Liver (tissue), 9 donors: ENCODE measurements around the gene GPR37. TPM values are rescaled to one million over a fixed set of nuclear protein-coding genes. Genes with fewer than 3 reads are reported as not detected.

Source experiments
- DNase-seq: peaks from one replicate; pipeline ENCODE4 v3.0.0-alpha.2; 2017; ENCODE audit warnings: low spot score
- H3K27ac ChIP-seq, 2 donors: one replicate each; pipeline ENCODE4 v1.7.0; 2013; ENCODE audit warnings: inconsistent platforms in 2 of 2, low read length in 2 of 2, control low read depth in 1 of 2, low read depth in 1 of 2, mild to moderate bottlenecking in 1 of 2
- H3K27me3 ChIP-seq, 4 donors: one replicate each; pipeline versions ENCODE4 v1.6.1 to v1.7.0; 2013; ENCODE audit warnings: low read length in 3 of 4, inconsistent platforms in 1 of 4, mild to moderate bottlenecking in 1 of 4, moderate library complexity in 1 of 4; ENCODE audit not compliant: control insufficient read depth in 4 of 4, insufficient read depth in 4 of 4
- H3K36me3 ChIP-seq, 4 donors: one replicate each; pipeline versions ENCODE4 v1.6.1 to v1.7.0; 2013; ENCODE audit warnings: low read length in 3 of 4, mild to moderate bottlenecking in 3 of 4, low read depth in 1 of 4, moderate library complexity in 1 of 4; ENCODE audit not compliant: control insufficient read depth in 4 of 4, insufficient read depth in 3 of 4
- H3K4me1 ChIP-seq, 4 donors: one replicate each; pipeline versions ENCODE4 v1.6.1 to v1.7.0; 2013; ENCODE audit warnings: low read length in 3 of 4, mild to moderate bottlenecking in 3 of 4, moderate library complexity in 1 of 4; ENCODE audit not compliant: control insufficient read depth in 4 of 4, insufficient read depth in 4 of 4
- H3K4me3 ChIP-seq, 3 donors: one replicate each; pipeline versions ENCODE4 v1.6.1 to v1.7.0; 2013; ENCODE audit warnings: low read length in 3 of 3, control low read depth in 1 of 3, low read depth in 1 of 3, mild to moderate bottlenecking in 1 of 3
- H3K9ac ChIP-seq, 2 donors: one replicate each; pipeline ENCODE4 v1.7.0; 2013; ENCODE audit warnings: low read length in 2 of 2, mild to moderate bottlenecking in 2 of 2, moderate library complexity in 2 of 2, control low read depth in 1 of 2, low read depth in 1 of 2
- H3K9me3 ChIP-seq, 4 donors: one replicate each; pipeline versions ENCODE4 v1.6.1 to v1.7.0; 2013; ENCODE audit warnings: low read length in 3 of 4; ENCODE audit not compliant: control insufficient read depth in 4 of 4
- EGR1 ChIP-seq, 2 donors: IDR thresholded peaks; 2 replicates each; pipeline ENCODE4 v1.6.1; 2016 to 2018; ENCODE audit warnings: antibody characterized with exemption in 2 of 2, low read depth in 2 of 2
- FOXA1 ChIP-seq: IDR thresholded peaks from 2 replicates; pipeline ENCODE4 v1.6.1; 2016; ENCODE audit warnings: antibody characterized with exemption
- FOXA2 ChIP-seq: IDR thresholded peaks from 2 replicates; pipeline ENCODE4 v1.6.1; 2016; ENCODE audit warnings: antibody characterized with exemption
- GABPA ChIP-seq, 2 donors: IDR thresholded peaks in 1 of 2; conservative IDR thresholded peaks in 1 of 2; 2 replicates each; pipeline ENCODE4 v1.6.1; 2016; ENCODE audit warnings: antibody characterized with exemption in 2 of 2, mild to moderate bottlenecking in 1 of 2, moderate library complexity in 1 of 2
- HNF4A ChIP-seq, 2 donors: conservative IDR thresholded peaks; 2 replicates each; pipeline ENCODE4 v1.6.1; 2016; ENCODE audit warnings: antibody characterized with exemption in 2 of 2, mild to moderate bottlenecking in 2 of 2
- HNF4G ChIP-seq: IDR thresholded peaks from 2 replicates; pipeline ENCODE4 v1.6.1; 2016; ENCODE audit warnings: antibody characterized with exemption
- JUND ChIP-seq, 2 donors: IDR thresholded peaks; 2 replicates each; pipeline ENCODE4 v1.6.1; 2016; ENCODE audit warnings: antibody characterized with exemption in 2 of 2
- NR2F2 ChIP-seq: IDR thresholded peaks from 2 replicates; pipeline ENCODE4 v1.6.1; 2016; ENCODE audit warnings: antibody characterized with exemption
- RAD21 ChIP-seq, 2 donors: IDR thresholded peaks; 2 replicates each; pipeline ENCODE4 v1.6.1; 2016; ENCODE audit warnings: antibody characterized with exemption in 2 of 2, mild to moderate bottlenecking in 2 of 2
- RXRA ChIP-seq, 2 donors: IDR thresholded peaks; 2 replicates each; pipeline ENCODE4 v1.6.1; 2017 to 2018; ENCODE audit warnings: antibody characterized with exemption in 2 of 2, mild to moderate bottlenecking in 1 of 2
- SP1 ChIP-seq: IDR thresholded peaks from 2 replicates; pipeline ENCODE4 v1.6.1; 2018; ENCODE audit warnings: antibody characterized with exemption, mild to moderate bottlenecking
- TAF1 ChIP-seq: conservative IDR thresholded peaks from 2 replicates; pipeline ENCODE4 v1.6.1; 2016; ENCODE audit warnings: antibody characterized with exemption, mild to moderate bottlenecking
- YY1 ChIP-seq: IDR thresholded peaks from 2 replicates; pipeline ENCODE4 v1.6.1; 2016; ENCODE audit warnings: antibody characterized with exemption, mild to moderate bottlenecking
- WGBS: extraction: QIAGEN DNeasy Blood & Tissue Kit; methylation state at CpG from one replicate; pipeline ENCODE4 v1.1.7; 2013; 5-methylcytosine and 5-hydroxymethylcytosine counted together
- polyA plus RNA-seq, 2 donors: library from polyadenylated mRNA; stranded (reverse) in 1 of 2; unstranded in 1 of 2; fragments of 200-250 nt in 1 of 2; fragments of >200 nt in 1 of 2; fragmentation: Nextera tagmentation in 1 of 2; extraction: Ambion mirVana in 1 of 2; gene quantifications; one replicate each; pipeline versions ENCODE4 v1.2.1 to v1.2.3, GENCODE V29; 2013 to 2015
- total RNA-seq, 2 donors: library from RNA; depleted of rRNA; stranded (reverse); fragments of >200 nt; gene quantifications; one replicate each; pipeline ENCODE4 v1.2.3, GENCODE V29; 2014
- TF ChIP-seq, protein P1 (sequence below): IDR thresholded peaks from 2 replicates; pipeline ENCODE4 v1.6.1; 2016; ENCODE audit warnings: antibody characterized with exemption, mild to moderate bottlenecking
- TF ChIP-seq, protein P2 (sequence below): IDR thresholded peaks from 2 replicates; pipeline ENCODE4 v1.6.1; 2016; ENCODE audit warnings: antibody characterized with exemption
- TF ChIP-seq, protein P3 (sequence below): fragments of 150-350 bp; IDR thresholded peaks from 2 replicates; pipeline ENCODE4 v1.5.1; 2017; ENCODE audit warnings: improper control_type of control experiment, low read depth, low read length; ENCODE audit not compliant: missing input control
- TF ChIP-seq, protein P4 (sequence below): IDR thresholded peaks from 2 replicates; pipeline ENCODE4 v1.6.1; 2016; ENCODE audit warnings: antibody characterized with exemption
- TF ChIP-seq, protein P5 (sequence below): IDR thresholded peaks from 2 replicates; pipeline ENCODE4 v1.6.1; 2016; ENCODE audit warnings: antibody characterized with exemption
- donor health status: healthy.
- donor health status: healthy.
- donor health status: healthy.
- donor health status: healthy.
- donor health status: healthy.

GPR37 gene
- total and polyA plus RNA-seq, 4 donors: 0.33 to 12.0 (median 8.7) TPM

DNA sequence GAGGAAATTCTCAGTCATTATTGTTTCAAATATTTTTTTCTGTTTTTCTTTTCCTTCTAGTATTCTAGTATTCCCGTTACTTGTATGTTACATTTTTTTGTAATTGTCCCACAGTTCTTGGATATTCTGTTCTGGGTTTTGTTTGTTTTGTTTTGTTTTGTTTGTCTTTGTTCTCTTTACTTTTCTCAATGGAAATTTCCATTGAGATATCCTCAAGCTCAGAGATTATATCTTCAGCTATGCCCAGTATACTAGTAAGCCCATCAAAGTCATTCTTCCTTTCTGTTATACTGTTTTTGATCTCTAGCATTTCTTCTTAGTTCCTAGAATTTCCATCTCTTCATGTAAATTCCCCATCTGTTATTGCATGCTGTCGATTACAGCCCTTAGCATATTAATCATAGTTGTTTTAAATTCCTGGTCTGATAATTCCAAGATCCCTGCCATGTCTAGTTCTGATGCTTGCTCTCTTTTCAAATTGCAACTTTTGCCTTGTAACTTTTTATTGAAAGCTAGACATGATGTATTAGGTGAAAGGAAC, 27.8 kb downstream of the GPR37 start:
- no peaks in the 10 kb centered on the region for H3K4me1 ChIP-seq
- H3K27me3 ChIP-seq: no peaks in the 10 kb centered on the region
- TF ChIP-seq EGR1 (IDR thresholded peaks at IDR 0.05; ENCODE audit: low read depth in 2 of 2) (peak in 1 of 2 donors; percentile 1), YY1 (no peak), HNF4G (no peak)
- no peak overlapping the region for H3K9ac ChIP-seq
- H3K36me3 ChIP-seq: no peaks in the 10 kb centered on the region
- H3K27ac ChIP-seq: no peak overlapping the region
- H3K9me3 ChIP-seq: no peaks in the 10 kb centered on the region
- DNase-seq: no peak
- 57% methylated on average over 2 of the region's 2 CpGs for WGBS
- no peak overlapping the region for H3K4me3 ChIP-seq

DNA sequence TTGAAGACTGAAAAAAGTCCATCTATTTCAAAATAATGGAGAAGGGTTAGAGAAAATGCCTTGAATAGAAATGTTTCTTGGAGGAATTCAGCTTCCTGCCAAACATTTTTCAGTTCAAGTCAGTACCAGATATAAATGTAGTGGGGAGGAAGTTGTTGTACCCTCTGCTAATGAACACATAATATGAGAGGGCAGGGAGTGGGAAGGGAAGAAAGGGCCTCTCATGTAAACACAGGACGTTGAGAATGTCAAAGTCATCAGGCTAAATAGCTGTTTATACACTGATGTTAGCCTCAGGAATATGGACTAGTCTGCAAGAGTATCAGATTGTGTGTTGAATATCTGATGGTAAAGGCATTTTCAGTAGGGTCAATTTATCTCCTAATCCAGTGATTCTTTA, 37.0 kb downstream of the GPR37 start:
- Histone ChIP-seq H3K36me3 (no peaks in the 10 kb centered on the region), H3K27me3 (no peaks in the 10 kb centered on the region), H3K9me3 (no peaks in the 10 kb centered on the region), H3K4me3 (no peak overlapping the region), H3K9ac (no peak overlapping the region), H3K27ac (no peak overlapping the region), H3K4me1 (peaks cover 0 to 11% (median 11%) of the 10 kb centered on the region in 4 donors)
- TF ChIP-seq SP1 (no peak), JUND (IDR thresholded peaks at IDR 0.05) (no peak), NR2F2 (no peak), RAD21 (IDR thresholded peaks at IDR 0.05) (no peak), HNF4A (conservative IDR thresholded peaks at IDR 0.05) (no peak), FOXA1 (no peak), HNF4G (no peak), RXRA (IDR thresholded peaks at IDR 0.05) (no peak), EGR1 (IDR thresholded peaks at IDR 0.05; ENCODE audit: low read depth in 2 of 2) (no peak), TAF1 (no peak), FOXA2 (no peak), YY1 (no peak), GABPA (IDR thresholded peaks at IDR 0.05 in 1 of 2, conservative IDR thresholded peaks at IDR 0.05 in 1 of 2) (no peak)
- TF ChIP-seq, protein P1, sequence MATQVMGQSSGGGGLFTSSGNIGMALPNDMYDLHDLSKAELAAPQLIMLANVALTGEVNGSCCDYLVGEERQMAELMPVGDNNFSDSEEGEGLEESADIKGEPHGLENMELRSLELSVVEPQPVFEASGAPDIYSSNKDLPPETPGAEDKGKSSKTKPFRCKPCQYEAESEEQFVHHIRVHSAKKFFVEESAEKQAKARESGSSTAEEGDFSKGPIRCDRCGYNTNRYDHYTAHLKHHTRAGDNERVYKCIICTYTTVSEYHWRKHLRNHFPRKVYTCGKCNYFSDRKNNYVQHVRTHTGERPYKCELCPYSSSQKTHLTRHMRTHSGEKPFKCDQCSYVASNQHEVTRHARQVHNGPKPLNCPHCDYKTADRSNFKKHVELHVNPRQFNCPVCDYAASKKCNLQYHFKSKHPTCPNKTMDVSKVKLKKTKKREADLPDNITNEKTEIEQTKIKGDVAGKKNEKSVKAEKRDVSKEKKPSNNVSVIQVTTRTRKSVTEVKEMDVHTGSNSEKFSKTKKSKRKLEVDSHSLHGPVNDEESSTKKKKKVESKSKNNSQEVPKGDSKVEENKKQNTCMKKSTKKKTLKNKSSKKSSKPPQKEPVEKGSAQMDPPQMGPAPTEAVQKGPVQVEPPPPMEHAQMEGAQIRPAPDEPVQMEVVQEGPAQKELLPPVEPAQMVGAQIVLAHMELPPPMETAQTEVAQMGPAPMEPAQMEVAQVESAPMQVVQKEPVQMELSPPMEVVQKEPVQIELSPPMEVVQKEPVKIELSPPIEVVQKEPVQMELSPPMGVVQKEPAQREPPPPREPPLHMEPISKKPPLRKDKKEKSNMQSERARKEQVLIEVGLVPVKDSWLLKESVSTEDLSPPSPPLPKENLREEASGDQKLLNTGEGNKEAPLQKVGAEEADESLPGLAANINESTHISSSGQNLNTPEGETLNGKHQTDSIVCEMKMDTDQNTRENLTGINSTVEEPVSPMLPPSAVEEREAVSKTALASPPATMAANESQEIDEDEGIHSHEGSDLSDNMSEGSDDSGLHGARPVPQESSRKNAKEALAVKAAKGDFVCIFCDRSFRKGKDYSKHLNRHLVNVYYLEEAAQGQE: no peak
- TF ChIP-seq, protein P2, sequence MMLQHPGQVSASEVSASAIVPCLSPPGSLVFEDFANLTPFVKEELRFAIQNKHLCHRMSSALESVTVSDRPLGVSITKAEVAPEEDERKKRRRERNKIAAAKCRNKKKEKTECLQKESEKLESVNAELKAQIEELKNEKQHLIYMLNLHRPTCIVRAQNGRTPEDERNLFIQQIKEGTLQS: no peak
- TF ChIP-seq, protein P3, sequence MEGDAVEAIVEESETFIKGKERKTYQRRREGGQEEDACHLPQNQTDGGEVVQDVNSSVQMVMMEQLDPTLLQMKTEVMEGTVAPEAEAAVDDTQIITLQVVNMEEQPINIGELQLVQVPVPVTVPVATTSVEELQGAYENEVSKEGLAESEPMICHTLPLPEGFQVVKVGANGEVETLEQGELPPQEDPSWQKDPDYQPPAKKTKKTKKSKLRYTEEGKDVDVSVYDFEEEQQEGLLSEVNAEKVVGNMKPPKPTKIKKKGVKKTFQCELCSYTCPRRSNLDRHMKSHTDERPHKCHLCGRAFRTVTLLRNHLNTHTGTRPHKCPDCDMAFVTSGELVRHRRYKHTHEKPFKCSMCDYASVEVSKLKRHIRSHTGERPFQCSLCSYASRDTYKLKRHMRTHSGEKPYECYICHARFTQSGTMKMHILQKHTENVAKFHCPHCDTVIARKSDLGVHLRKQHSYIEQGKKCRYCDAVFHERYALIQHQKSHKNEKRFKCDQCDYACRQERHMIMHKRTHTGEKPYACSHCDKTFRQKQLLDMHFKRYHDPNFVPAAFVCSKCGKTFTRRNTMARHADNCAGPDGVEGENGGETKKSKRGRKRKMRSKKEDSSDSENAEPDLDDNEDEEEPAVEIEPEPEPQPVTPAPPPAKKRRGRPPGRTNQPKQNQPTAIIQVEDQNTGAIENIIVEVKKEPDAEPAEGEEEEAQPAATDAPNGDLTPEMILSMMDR: no peak
- TF ChIP-seq, protein P4, sequence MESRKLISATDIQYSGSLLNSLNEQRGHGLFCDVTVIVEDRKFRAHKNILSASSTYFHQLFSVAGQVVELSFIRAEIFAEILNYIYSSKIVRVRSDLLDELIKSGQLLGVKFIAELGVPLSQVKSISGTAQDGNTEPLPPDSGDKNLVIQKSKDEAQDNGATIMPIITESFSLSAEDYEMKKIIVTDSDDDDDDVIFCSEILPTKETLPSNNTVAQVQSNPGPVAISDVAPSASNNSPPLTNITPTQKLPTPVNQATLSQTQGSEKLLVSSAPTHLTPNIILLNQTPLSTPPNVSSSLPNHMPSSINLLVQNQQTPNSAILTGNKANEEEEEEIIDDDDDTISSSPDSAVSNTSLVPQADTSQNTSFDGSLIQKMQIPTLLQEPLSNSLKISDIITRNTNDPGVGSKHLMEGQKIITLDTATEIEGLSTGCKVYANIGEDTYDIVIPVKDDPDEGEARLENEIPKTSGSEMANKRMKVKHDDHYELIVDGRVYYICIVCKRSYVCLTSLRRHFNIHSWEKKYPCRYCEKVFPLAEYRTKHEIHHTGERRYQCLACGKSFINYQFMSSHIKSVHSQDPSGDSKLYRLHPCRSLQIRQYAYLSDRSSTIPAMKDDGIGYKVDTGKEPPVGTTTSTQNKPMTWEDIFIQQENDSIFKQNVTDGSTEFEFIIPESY: no peak
- TF ChIP-seq, protein P5, sequence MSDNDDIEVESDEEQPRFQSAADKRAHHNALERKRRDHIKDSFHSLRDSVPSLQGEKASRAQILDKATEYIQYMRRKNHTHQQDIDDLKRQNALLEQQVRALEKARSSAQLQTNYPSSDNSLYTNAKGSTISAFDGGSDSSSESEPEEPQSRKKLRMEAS: no peak
- 7% methylated on average over 1 of the region's 1 CpG for WGBS
- no peak for DNase-seq
